Inferior parietal cortex (tissue), 1 donor: ENCODE measurements around the gene FOXP1.

Source experiments
- DNase-seq: peaks from one replicate; pipeline ENCODE4 v3.0.0-alpha.2; 2016; ENCODE audit errors: extremely low spot score

Gene FOXP1

DNA sequence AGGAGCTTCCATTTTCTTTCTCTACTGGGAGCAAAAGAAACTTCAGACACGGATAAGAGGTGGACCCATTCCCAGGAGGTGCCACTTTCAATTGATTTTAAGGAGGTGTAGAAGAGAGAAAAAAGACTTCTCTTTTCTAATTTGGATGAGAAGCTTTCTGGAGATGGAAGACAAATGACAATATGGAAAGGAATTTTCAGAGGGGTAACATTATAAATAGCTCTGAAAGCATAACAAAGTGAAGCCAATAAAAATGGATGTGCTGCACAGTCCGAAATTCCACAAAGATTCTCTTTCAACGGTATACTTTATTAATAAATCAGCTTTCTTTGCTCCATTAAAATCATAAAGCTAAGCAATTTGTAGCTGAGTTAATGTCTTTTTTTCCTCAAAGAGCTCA, 663.9 kb downstream of the FOXP1 start:
- DNase-seq: no peak

DNA sequence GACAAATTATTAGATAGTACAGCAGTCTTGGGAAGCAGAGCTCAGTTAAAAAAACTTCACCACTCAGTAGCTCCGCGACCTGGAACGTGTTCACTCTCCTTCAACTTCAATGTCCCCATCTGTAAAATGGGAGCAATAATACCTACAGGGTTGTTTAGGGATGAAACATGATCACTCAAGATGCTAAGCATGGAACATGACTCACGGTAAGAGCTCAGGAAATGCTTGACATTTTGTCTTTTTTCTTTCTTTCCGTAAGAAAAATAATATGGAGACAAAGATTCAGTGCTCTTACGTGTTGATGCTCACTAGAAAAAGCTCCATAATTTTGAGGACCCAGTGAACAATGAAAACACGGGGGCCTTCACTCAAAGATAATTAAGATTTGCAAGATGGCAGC, 664.4 kb downstream of the FOXP1 start:
- DNase-seq: no peak

DNA sequence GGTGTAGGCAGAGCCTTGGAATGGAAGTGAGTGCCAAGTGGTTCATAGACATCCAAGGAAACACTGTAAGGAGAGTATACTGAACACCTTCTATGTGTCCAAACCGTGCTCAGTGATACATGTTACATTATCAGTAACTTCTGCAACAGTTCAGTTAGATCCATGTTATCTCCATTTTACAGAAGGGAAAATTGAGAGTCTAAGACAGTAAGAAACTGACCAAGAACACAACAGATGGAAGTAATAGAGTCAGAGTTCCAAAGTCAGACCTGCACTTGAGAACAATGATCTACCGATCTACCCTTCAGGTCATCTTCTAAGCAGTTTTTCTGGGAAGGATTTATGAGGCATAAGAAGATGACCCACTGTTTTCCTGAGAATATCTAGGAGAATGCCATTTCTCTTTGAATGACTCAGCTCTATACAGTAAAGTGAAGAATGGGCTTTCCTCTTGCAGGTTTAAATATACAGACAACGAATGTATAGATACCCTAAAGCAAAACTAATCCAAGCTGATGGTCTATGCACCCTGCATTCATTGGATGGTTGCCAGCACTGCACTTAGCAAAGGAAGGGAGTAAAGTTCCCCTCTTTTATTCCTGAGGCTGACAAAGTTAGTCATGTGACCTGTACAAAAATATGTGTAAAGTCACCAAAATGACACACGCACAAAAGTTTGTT, 667.0 kb downstream of the FOXP1 start:
- no peak for DNase-seq

DNA sequence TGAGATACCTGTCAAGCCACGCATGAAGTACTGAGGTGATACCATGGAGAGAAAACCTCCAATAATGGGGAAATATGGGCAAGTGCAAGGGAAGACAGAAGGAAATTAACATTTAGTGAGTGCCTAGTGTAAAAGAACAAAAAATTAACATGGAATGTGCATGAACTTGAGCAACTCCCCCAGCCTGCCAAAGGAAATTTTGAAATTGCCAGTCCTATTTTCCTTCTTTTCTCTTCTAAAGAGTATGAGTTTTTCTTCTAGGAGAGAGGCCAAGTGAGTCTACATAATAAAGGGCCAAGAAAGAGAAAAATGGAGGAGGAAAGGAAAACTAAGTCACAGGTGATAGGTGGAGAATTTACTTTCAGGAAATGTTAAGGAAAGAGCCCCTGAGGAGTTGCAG, 668.7 kb downstream of the FOXP1 start:
- no peak for DNase-seq

DNA sequence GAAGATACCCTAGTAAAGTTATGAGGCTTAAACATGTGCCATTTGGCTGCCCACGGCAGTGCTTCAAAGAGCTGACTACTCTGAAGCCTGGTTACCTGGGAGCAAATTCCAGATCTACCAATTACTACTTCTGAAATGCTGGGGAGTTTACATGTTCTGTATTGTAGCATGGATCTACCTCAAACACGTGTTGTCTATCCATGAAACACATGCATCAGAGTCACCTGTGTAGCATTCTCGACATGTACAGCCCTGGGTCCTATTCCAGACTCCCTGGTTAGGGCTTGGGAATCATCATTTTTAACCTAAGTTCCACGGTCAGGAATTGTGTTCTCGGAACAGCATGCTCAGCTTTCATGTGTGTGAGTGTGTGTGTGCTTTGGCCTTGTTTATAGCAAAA, 671.8 kb downstream of the FOXP1 start:
- DNase-seq: no peak

DNA sequence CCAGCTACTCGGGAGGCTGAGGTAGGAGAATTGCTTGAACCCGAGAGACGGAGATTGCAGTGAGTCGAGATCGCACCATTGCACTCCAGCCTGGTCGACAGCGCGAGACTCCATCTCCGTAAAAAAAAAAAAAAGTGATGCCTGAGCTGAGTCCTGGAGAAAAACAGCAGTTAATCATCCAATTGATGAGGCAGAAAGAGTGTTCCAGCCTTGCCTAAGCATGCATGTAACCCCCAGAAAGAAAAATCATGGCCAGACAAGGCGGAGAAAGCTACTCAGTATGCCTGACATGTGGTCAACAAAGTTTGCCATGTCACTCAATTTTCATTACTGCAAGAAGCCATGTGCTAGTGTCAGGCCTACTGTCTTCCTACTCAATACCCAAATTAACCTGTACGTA, 678.0 kb downstream of the FOXP1 start:
- DNase-seq: no peak
